Measurements from ENCODE around the gene TSHZ1. TPM values are rescaled to one million over a fixed set of nuclear protein-coding genes. Genes with fewer than 3 reads are reported as not detected.

Gene TSHZ1
- total RNA-seq, 1 experiment from 2014 or later = 7.4 TPM

GRCh38 chr18:75219745-75220375, 9.3 kb downstream of the TSHZ1 start:
- Histone ChIP-seq H3F3A (ENCODE audit: insufficient read depth, low read depth) (no peaks in the 10 kb centered on the region), H2AFZ (no peak overlapping the region), H3K4me2 (no peak overlapping the region), H3K79me2 (ENCODE audit: low read depth) (no peaks in the 10 kb centered on the region), H3K4me1 (replicated peaks; ENCODE audit: insufficient read depth) (no peaks in the 10 kb centered on the region), H3K4me3 (no peak overlapping the region), H3K27me3 (ENCODE audit: insufficient read depth, low read depth) (no peaks in the 10 kb centered on the region), H3K9me2 (ENCODE audit: insufficient read depth) (no peaks in the 10 kb centered on the region), H3K27ac (no peak overlapping the region), H3K9me3 (ENCODE audit: insufficient read depth, low read depth) (no peaks in the 10 kb centered on the region), H3K36me3 (ENCODE audit: low read depth) (no peaks in the 10 kb centered on the region), H4K20me1 (ENCODE audit: insufficient read depth) (no peaks in the 10 kb centered on the region)
- no peak for DNase-seq
- ChIA-PET CTCF (no interaction called here), POLR2A (ENCODE audit: unreplicated experiment) (interaction anchor here (0.7 kb wide), 1 partner anchor 11 kb away, joined by 10 read pairs; the partner anchor contains the start of gene PTGR3)
- intact Hi-C loops (cut with micrococcal nuclease; ENCODE audit: unreplicated experiment) = no loop called here
- TF ChIP-seq EZH2 (IDR thresholded peaks at IDR 0.05; ENCODE audit: low read depth) = no peak
- no peak for TF ChIP-seq CTCF (conservative IDR thresholded peaks at IDR 0.05)
- no TSS peak for BruUV-seq (replicated peaks)

GRCh38 chr18:75220551-75221355, 10.2 kb downstream of the TSHZ1 start:
- Histone ChIP-seq H3K4me2 (no peak overlapping the region), H3K9me3 (ENCODE audit: insufficient read depth, low read depth) (no peaks in the 10 kb centered on the region), H4K20me1 (ENCODE audit: insufficient read depth) (no peaks in the 10 kb centered on the region), H3F3A (ENCODE audit: insufficient read depth, low read depth) (no peaks in the 10 kb centered on the region), H3K27me3 (ENCODE audit: insufficient read depth, low read depth) (no peaks in the 10 kb centered on the region), H3K79me2 (ENCODE audit: low read depth) (no peaks in the 10 kb centered on the region), H3K36me3 (ENCODE audit: low read depth) (no peaks in the 10 kb centered on the region), H3K4me3 (no peak overlapping the region), H3K9me2 (ENCODE audit: insufficient read depth) (no peaks in the 10 kb centered on the region), H3K4me1 (replicated peaks; ENCODE audit: insufficient read depth) (no peaks in the 10 kb centered on the region), H2AFZ (no peak overlapping the region), H3K27ac (no peak overlapping the region)
- TF ChIP-seq CTCF (conservative IDR thresholded peaks at IDR 0.05) (no peak), EZH2 (IDR thresholded peaks at IDR 0.05; ENCODE audit: low read depth) (no peak)
- DNase-seq = no peak
- intact Hi-C loops (cut with micrococcal nuclease; ENCODE audit: unreplicated experiment) = no loop called here
- BruUV-seq (replicated peaks) = no TSS peak
- POLR2A ChIA-PET (ENCODE audit: unreplicated experiment) = interaction anchor here (0.7 kb wide), 1 partner anchor 12 kb away, joined by 10 read pairs; the partner anchor contains the start of gene PTGR3
- CTCF ChIA-PET = no interaction called here

DNA sequence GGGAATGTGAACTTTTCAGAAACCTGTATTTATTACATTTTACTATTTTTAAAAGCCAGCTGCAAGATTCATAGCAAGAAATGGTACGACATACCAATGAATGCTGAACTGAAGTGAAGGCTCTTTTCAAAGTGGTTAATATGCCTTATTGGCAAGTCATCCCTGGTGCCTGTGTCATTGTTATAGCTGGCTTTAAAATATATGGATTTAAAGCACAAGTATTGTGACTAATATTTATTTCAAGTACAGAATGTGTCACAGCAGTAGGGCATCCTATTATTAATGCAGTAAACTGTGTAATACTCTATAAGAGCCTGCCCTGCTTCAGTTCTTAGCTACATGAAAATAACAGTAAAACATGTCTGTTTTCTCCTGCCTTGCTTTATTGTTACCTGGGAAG, 10.8 kb downstream of the TSHZ1 start:
- Histone ChIP-seq H3K27ac (no peak overlapping the region), H3K4me3 (no peak overlapping the region), H3K36me3 (ENCODE audit: low read depth) (no peaks in the 10 kb centered on the region), H3K9me2 (ENCODE audit: insufficient read depth) (no peaks in the 10 kb centered on the region), H3K27me3 (ENCODE audit: insufficient read depth, low read depth) (no peaks in the 10 kb centered on the region), H2AFZ (no peak overlapping the region), H3K4me1 (replicated peaks; ENCODE audit: insufficient read depth) (no peaks in the 10 kb centered on the region), H3K79me2 (ENCODE audit: low read depth) (no peaks in the 10 kb centered on the region), H3K4me2 (no peak overlapping the region), H4K20me1 (ENCODE audit: insufficient read depth) (no peaks in the 10 kb centered on the region), H3K9me3 (ENCODE audit: insufficient read depth, low read depth) (no peaks in the 10 kb centered on the region), H3F3A (ENCODE audit: insufficient read depth, low read depth) (no peaks in the 10 kb centered on the region)
- no peak for TF ChIP-seq EZH2 (IDR thresholded peaks at IDR 0.05; ENCODE audit: low read depth)
- POLR2A ChIA-PET (ENCODE audit: unreplicated experiment) = no interaction called here
- no peak for DNase-seq
- no TSS peak for BruUV-seq (replicated peaks)
- CTCF ChIA-PET = no interaction called here
- intact Hi-C loops (cut with micrococcal nuclease; ENCODE audit: unreplicated experiment) = no loop called here

Data from PC-9 (cell line).